Middle frontal gyrus (tissue), 1 donor: ENCODE data around the gene CARS2.
"Not testable (repeated sequence)": the region's sequence is repeated elsewhere in the genome, so short reads cannot be mapped to it uniquely, and the experiment has no call there.

Experiments
- DNase-seq: peaks from one replicate; pipeline ENCODE4 v3.0.0-alpha.2; 2015; ENCODE audit warnings: low spot score; ENCODE audit errors: extremely low spot score

CARS2 gene

GRCh38 chr13:110706570-110707372 lies 855 bp upstream of the CARS2 start:
- DNase-seq = no peak

- no peak for DNase-seq
These were observed 525 bp downstream of the CARS2 start for GRCh38 chr13:110705356-110705825.

- no peak for DNase-seq
These were observed 3.1 kb downstream of the CARS2 start for GRCh38 chr13:110702591-110703526.

GRCh38 chr13:110702089-110702488 lies 3.8 kb downstream of the CARS2 start:
- no peak for DNase-seq

GRCh38 chr13:110701061-110701460 lies 4.9 kb downstream of the CARS2 start:
- DNase-seq = not testable (repeated sequence)

GRCh38 chr13:110700641-110701040 lies 5.3 kb downstream of the CARS2 start:
- no peak for DNase-seq

- DNase-seq = no peak
These were observed 5.7 kb downstream of the CARS2 start for GRCh38 chr13:110700186-110700585.

- no peak for DNase-seq
These were observed 6.5 kb downstream of the CARS2 start for GRCh38 chr13:110699148-110700145.

- DNase-seq = no peak
These were observed 7.2 kb downstream of the CARS2 start for GRCh38 chr13:110698689-110699088.

GRCh38 chr13:110697842-110698241 lies 8.1 kb downstream of the CARS2 start:
- DNase-seq = no peak

- DNase-seq = no peak
These were observed 9.1 kb downstream of the CARS2 start for GRCh38 chr13:110696776-110697175.

- DNase-seq = not testable (repeated sequence)
These were observed 10.1 kb downstream of the CARS2 start for GRCh38 chr13:110695774-110696173.

GRCh38 chr13:110690516-110690915 lies 15.4 kb downstream of the CARS2 start:
- no peak for DNase-seq

- no peak for DNase-seq
These were observed 16.2 kb downstream of the CARS2 start for GRCh38 chr13:110689711-110690110.

- DNase-seq = no peak
These were observed 16.9 kb downstream of the CARS2 start for GRCh38 chr13:110689041-110689440.

GRCh38 chr13:110687736-110688135 lies 18.2 kb downstream of the CARS2 start:
- no peak for DNase-seq

- DNase-seq = no peak
These were observed 20.5 kb downstream of the CARS2 start for GRCh38 chr13:110685305-110686020.

GRCh38 chr13:110684388-110685056 lies 21.4 kb downstream of the CARS2 start:
- no peak for DNase-seq

GRCh38 chr13:110683921-110684320 lies 22.0 kb downstream of the CARS2 start:
- DNase-seq = no peak
